Spleen (tissue), 11 donors: ENCODE results near the gene SDK1. TPM values are rescaled to one million over a fixed set of nuclear protein-coding genes. Genes with fewer than 3 reads are reported as not detected.

Source experiments
- DNase-seq: peaks from one replicate; pipeline ENCODE4 v3.0.0-alpha.2; 2020
- H3K27ac ChIP-seq, 8 donors: fragments of 200-600 bp; sonication (generic) in 7 of 8; 1 replicate in 4 of 8; 2 replicates in 4 of 8; pipeline versions ENCODE4 v1.5.0 to v1.8.0; 2016 to 2021; ENCODE audit warnings: inconsistent platforms in 4 of 8, mild to moderate bottlenecking in 4 of 8, moderate library complexity in 1 of 8
- H3K27me3 ChIP-seq, 7 donors: fragments of 200-600 bp; sonication (generic) in 6 of 7; replicated peaks in 1 of 7; 1 replicate in 4 of 7; 2 replicates in 3 of 7; pipeline versions ENCODE4 v1.5.0 to v1.8.0; 2016 to 2021; ENCODE audit warnings: inconsistent platforms in 3 of 7, mild to moderate bottlenecking in 1 of 7
- H3K36me3 ChIP-seq, 6 donors: fragments of 200-600 bp; sonication (generic) in 5 of 6; 1 replicate in 4 of 6; 2 replicates in 2 of 6; pipeline versions ENCODE4 v1.5.0 to v1.8.0; 2016 to 2021; ENCODE audit warnings: inconsistent platforms in 2 of 6
- H3K4me1 ChIP-seq, 6 donors: fragments of 200-600 bp; sonication (generic) in 5 of 6; 1 replicate in 3 of 6; 2 replicates in 3 of 6; pipeline versions ENCODE4 v1.5.0 to v1.8.0; 2016 to 2021; ENCODE audit warnings: inconsistent platforms in 3 of 6
- H3K4me3 ChIP-seq, 8 donors: fragments of 200-600 bp; sonication (generic) in 7 of 8; 1 replicate in 4 of 8; 2 replicates in 4 of 8; pipeline versions ENCODE4 v1.5.0 to v1.8.0; 2016 to 2021; ENCODE audit warnings: inconsistent platforms in 4 of 8, mild to moderate bottlenecking in 4 of 8, moderate library complexity in 2 of 8
- H3K9me3 ChIP-seq, 8 donors: fragments of 200-600 bp; sonication (generic) in 7 of 8; 1 replicate in 4 of 8; 2 replicates in 4 of 8; pipeline versions ENCODE4 v1.5.0 to v1.8.0; 2016 to 2021; ENCODE audit warnings: inconsistent platforms in 4 of 8
- CTCF ChIP-seq, 11 experiments: fragments of 200-600 bp in 7 of 11; fragments of 450-650 bp in 4 of 11; sonication (generic) in 4 of 11; IDR thresholded peaks in 8 of 11; conservative IDR thresholded peaks in 3 of 11; 1 replicate in 7 of 11; 2 replicates in 4 of 11; pipeline versions ENCODE4 v1.4.0 to v1.8.0; 2016 to 2021; ENCODE audit warnings: antibody characterized with exemption in 11 of 11, inconsistent platforms in 4 of 11, mild to moderate bottlenecking in 1 of 11
- POLR2A ChIP-seq, 3 donors: fragments of 450-650 bp; IDR thresholded peaks; one replicate each; pipeline ENCODE4 v1.5.1; 2017; ENCODE audit warnings: antibody characterized with exemption in 3 of 3, mild to moderate bottlenecking in 1 of 3
- POLR2AphosphoS5 ChIP-seq, 3 donors: sonication (generic); formaldehyde crosslinking; IDR thresholded peaks; one replicate each; pipeline ENCODE4 v1.5.1; 2017; ENCODE audit warnings: antibody characterized with exemption in 3 of 3
- WGBS, 5 donors: extraction: QIAGEN DNeasy Blood & Tissue Kit in 3 of 5; methylation state at CpG; one replicate each; pipeline versions ENCODE4 v1.1.5 to v1.1.7; 2013 to 2018; 5-methylcytosine and 5-hydroxymethylcytosine counted together
- intact Hi-C: fragments of 100-400 bp; cut with DNase I; formaldehyde crosslinking; loops from one replicate; pipeline ENCODE4 v1.15.0; 2023; ENCODE audit warnings: low total_unique reads
- polyA plus RNA-seq, 3 donors: library from polyadenylated mRNA; stranded (reverse); fragments of 200-250 nt; gene quantifications; one replicate each; pipeline ENCODE4 v1.2.1, GENCODE V29; 2013
- total RNA-seq, 7 donors: library from RNA; depleted of rRNA in 3 of 7; stranded (reverse); fragments of >200 nt in 3 of 7; fragmentation: NEBNext Ultra II Directional in 4 of 7; extraction: Animal tissue kit (Norgen Biotek cat#: 25700) in 4 of 7; gene quantifications; one replicate each; pipeline versions ENCODE4 v1.1.0 to v1.2.1, GENCODE V29; 2016 to 2021
- donor health status: healthy with polysubstance abuse.
- donor health status: DM: no; HTN: no; CAD: no; lungs with moderate emphysema.
- donor health status: DM: no; HTN: no; CAD: no.
- donor health status: Bipolar disorder and iron deficiency.
- donor health status: healthy.
- donor health status: DM: no; HTN: no; CAD: no.
- donor health status: DM: yes; HTN: yes; CAD: no.

Gene SDK1
- total and polyA plus RNA-seq, 10 donors = 3.2 to 54.1 (median 35.1) TPM

- Histone ChIP-seq H3K9me3 (no peaks in the 10 kb centered on the region), H3K4me3 (no peak overlapping the region), H3K27ac (no peak overlapping the region), H3K36me3 (no peaks in the 10 kb centered on the region), H3K4me1 (no peaks in the 10 kb centered on the region), H3K27me3 (no peaks in the 10 kb centered on the region)
- intact Hi-C loops = no loop called here
- TF ChIP-seq POLR2AphosphoS5 (IDR thresholded peaks at IDR 0.05) (no peak), CTCF (IDR thresholded peaks at IDR 0.05 in 8 of 11, conservative IDR thresholded peaks at IDR 0.05 in 3 of 11) (no peak), POLR2A (IDR thresholded peaks at IDR 0.05) (no peak)
- DNase-seq = no peak
- 83 to 94% (median 91%) methylated on average over 6 of the region's 6 CpGs for WGBS, 5 donors
Observed at GRCh38 chr7:3847336-3847735, 546.3 kb downstream of the SDK1 start.

DNA sequence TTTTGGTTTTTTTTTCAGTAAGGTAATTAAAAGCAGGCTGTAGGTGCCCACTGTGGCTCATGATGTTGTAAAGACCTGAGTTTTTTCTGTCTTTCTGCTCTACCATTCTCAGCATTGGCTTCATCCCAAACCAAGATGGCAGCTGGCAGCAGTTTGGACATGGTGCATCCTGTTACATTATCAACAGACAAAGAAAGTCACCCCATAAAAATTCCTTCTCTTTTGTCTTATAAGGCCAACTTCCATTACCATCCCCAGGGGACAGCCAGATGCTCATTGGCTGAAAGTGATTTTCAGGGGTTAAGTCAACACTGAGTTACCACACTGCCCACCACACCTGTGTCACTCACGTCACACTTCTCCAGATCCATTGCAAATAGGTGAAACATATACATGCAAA is 558.4 kb downstream of the SDK1 start:
- H3K9me3 ChIP-seq = peaks cover 0 to 10% (median 0%) of the 10 kb centered on the region in 8 donors
- WGBS, 5 donors = 85 to 97% (median 93%) methylated on average over 1 of the region's 1 CpG
- peaks cover 0 to 8% (median 0%) of the 10 kb centered on the region in 6 donors for H3K4me1 ChIP-seq
- H3K36me3 ChIP-seq = no peaks in the 10 kb centered on the region
- intact Hi-C loops = no loop called here
- no peak overlapping the region for H3K27ac ChIP-seq
- H3K4me3 ChIP-seq = no peak overlapping the region
- TF ChIP-seq CTCF (IDR thresholded peaks at IDR 0.05 in 8 of 11, conservative IDR thresholded peaks at IDR 0.05 in 3 of 11) (no peak), POLR2AphosphoS5 (IDR thresholded peaks at IDR 0.05) (no peak), POLR2A (IDR thresholded peaks at IDR 0.05) (no peak)
- no peaks in the 10 kb centered on the region for H3K27me3 ChIP-seq
- no peak for DNase-seq

GRCh38 chr7:3860932-3861331 is 559.9 kb downstream of the SDK1 start:
- Histone ChIP-seq H3K36me3 (no peaks in the 10 kb centered on the region), H3K9me3 (peaks cover 0 to 5% (median 0%) of the 10 kb centered on the region in 8 donors), H3K27ac (peak overlapping the region in 7 of 8 donors; percentile 23 to 63 (median 56)), H3K4me3 (no peak overlapping the region), H3K4me1 (peaks cover 0 to 8% (median under 1%) of the 10 kb centered on the region in 6 donors), H3K27me3 (no peaks in the 10 kb centered on the region)
- TF ChIP-seq CTCF (IDR thresholded peaks at IDR 0.05 in 8 of 11, conservative IDR thresholded peaks at IDR 0.05 in 3 of 11) (no peak), POLR2AphosphoS5 (IDR thresholded peaks at IDR 0.05) (peak in 1 of 3 donors; percentile 47), POLR2A (IDR thresholded peaks at IDR 0.05) (no peak)
- WGBS, 5 donors = 67 to 71% (median 68%) methylated on average over 9 of the region's 9 CpGs
- intact Hi-C loops = no loop called here
- DNase-seq = no peak

- DNase-seq = no peak
- intact Hi-C loops = no loop called here
- Histone ChIP-seq H3K27me3 (no peaks in the 10 kb centered on the region), H3K36me3 (no peaks in the 10 kb centered on the region), H3K4me1 (peaks cover 0 to 8% (median 4%) of the 10 kb centered on the region in 6 donors), H3K9me3 (peaks cover 0 to 5% (median 0%) of the 10 kb centered on the region in 8 donors), H3K27ac (peak overlapping the region in 7 of 8 donors; percentile 23 to 63 (median 56)), H3K4me3 (no peak overlapping the region)
- no peak for TF ChIP-seq POLR2AphosphoS5 (IDR thresholded peaks at IDR 0.05)
- no peak for TF ChIP-seq CTCF (IDR thresholded peaks at IDR 0.05 in 8 of 11, conservative IDR thresholded peaks at IDR 0.05 in 3 of 11)
- TF ChIP-seq POLR2A (IDR thresholded peaks at IDR 0.05) = no peak
- WGBS, 5 donors = 50 to 70% (median 64%) methylated on average over 1 of the region's 1 CpG
Observed at GRCh38 chr7:3861386-3861785, 560.3 kb downstream of the SDK1 start.
